Activated T-helper 17 cell treated with anti-CD3 and anti-CD28 coated beads, Interleukin-2, amount 50 U/mL, for 72 hours (primary cell): ENCODE data around the gene SHMT1. TPM values are rescaled to one million over a fixed set of nuclear protein-coding genes. Genes with fewer than 3 reads are reported as not detected.
A peak's percentile ranks its signal among the peaks of the same experiment; 100 is the strongest.

Experiments
- ATAC-seq: fragments of 150-1000 bp; cut with Tn5 transposase; replicated peaks from 2 replicates; pipeline ENCODE4 v1.10.0; 2021; ENCODE audit warnings: mild to moderate bottlenecking, moderate library complexity
- H3K27ac Mint-ChIP-seq: one replicate; pipeline ENCODE4 v1.8.0; 2022; ENCODE audit warnings: mixed read lengths
- H3K27me3 Mint-ChIP-seq: one replicate; pipeline ENCODE4 v1.8.0; 2022; ENCODE audit warnings: mixed read lengths
- H3K36me3 Mint-ChIP-seq: one replicate; pipeline ENCODE4 v1.8.0; 2022; ENCODE audit warnings: low read depth, mild to moderate bottlenecking, mixed read lengths
- H3K4me1 Mint-ChIP-seq: one replicate; pipeline ENCODE4 v1.8.0; 2022; ENCODE audit warnings: mixed read lengths
- H3K4me3 Mint-ChIP-seq: one replicate; pipeline ENCODE4 v1.8.0; 2022; ENCODE audit warnings: mild to moderate bottlenecking, mixed read lengths
- H3K9me3 Mint-ChIP-seq: one replicate; pipeline ENCODE4 v1.8.0; 2022; ENCODE audit warnings: mixed read lengths
- total RNA-seq, 2 donors: library from RNA; stranded (reverse); gene quantifications; one replicate each; pipeline ENCODE4 v1.2.3, GENCODE V29; 2022

The SHMT1 gene
- total RNA-seq, 2 donors from 2014 or later: 47.0 to 85.6 TPM

DNA sequence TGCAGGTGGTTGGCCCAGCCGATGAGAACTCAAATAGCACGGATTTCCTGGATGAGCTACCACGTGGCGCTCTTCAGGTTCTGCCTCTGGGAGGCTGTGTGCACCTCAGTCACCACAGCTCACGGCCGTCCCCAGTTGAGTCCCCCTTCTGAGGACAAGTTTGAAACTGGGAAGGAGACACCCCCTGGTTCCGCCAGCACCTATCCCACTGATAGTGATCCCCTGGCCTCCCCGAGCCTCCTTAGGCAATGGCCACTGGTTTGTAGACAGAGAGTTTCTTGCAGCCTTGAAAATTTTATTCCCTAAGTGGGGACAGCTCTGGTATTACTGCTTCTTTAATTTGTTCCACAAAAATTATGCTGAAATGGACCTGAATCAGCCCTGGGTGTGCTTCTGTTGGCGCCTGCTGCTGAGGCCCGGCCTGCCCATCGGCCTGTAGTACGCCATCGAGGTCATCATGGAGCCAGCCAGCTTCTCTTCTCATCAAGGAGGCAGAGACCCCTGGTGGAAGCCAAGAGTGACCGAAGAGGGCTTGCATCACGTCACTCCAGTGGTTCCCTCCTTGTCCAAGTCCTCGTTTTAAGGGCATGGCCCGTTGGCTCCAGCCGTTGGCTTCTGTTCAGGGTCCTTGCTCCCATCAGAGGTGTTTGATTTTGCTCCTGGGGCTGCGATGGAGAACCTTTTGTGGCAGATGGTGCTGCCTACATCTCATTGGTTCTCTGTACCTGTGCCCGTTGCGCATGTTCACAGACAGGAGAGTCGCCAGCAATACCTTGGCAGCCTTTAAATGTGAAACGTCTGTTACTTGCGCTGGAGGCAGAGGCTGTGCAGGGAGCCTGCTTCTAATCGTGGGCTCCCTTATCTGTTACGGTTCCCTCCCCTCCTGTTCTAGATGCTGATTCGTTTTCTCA is 39.0 kb downstream of the SHMT1 start:
- no peaks in the 10 kb centered on the region for H3K27me3 Mint-ChIP-seq
- ATAC-seq: no peak
- H3K4me1 Mint-ChIP-seq: peaks cover 16% of the 10 kb centered on the region
- H3K4me3 Mint-ChIP-seq: no peak overlapping the region
- peaks cover 80% of the 10 kb centered on the region for H3K36me3 Mint-ChIP-seq
- no peaks in the 10 kb centered on the region for H3K9me3 Mint-ChIP-seq
- peak overlapping the region; percentile 21 for H3K27ac Mint-ChIP-seq

- ATAC-seq: no peak
- Mint-ChIP-seq H3K4me3 (no peak overlapping the region), H3K36me3 (peaks cover 80% of the 10 kb centered on the region), H3K4me1 (peaks cover 16% of the 10 kb centered on the region), H3K27ac (no peak overlapping the region), H3K9me3 (no peaks in the 10 kb centered on the region), H3K27me3 (no peaks in the 10 kb centered on the region)
Observed at GRCh38 chr17:18323507-18324139, 39.7 kb downstream of the SHMT1 start.

DNA sequence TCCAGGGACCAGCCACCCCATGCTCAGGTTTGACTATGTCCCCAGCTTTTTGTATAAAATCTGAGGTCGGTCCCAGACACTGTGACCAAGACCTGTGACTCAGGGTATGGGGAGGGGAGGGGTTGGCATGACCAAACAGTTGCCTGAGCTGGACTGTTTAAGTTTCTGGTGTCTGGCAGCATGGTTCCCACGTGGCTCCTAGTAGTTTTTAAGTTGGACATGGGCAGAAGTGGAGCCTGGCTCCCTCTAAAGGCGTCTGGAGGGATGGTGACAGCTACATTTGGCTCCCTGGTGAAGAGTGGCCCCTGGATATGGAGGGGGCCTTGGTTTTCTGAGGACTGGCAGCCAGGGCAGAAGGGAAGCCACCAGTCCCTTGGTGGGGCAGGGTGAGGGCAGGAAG is 40.3 kb downstream of the SHMT1 start:
- Mint-ChIP-seq H3K4me3 (no peak overlapping the region), H3K27me3 (no peaks in the 10 kb centered on the region), H3K36me3 (peaks cover 79% of the 10 kb centered on the region), H3K4me1 (peaks cover 16% of the 10 kb centered on the region), H3K27ac (peak overlapping the region; percentile 33), H3K9me3 (no peaks in the 10 kb centered on the region)
- ATAC-seq: no peak

- Mint-ChIP-seq H3K4me3 (no peak overlapping the region), H3K27me3 (no peaks in the 10 kb centered on the region), H3K4me1 (peaks cover 16% of the 10 kb centered on the region), H3K36me3 (peaks cover 77% of the 10 kb centered on the region), H3K27ac (peak overlapping the region; percentile 33), H3K9me3 (no peaks in the 10 kb centered on the region)
- no peak for ATAC-seq
Observed at GRCh38 chr17:18322522-18322921, 40.8 kb downstream of the SHMT1 start.

DNA sequence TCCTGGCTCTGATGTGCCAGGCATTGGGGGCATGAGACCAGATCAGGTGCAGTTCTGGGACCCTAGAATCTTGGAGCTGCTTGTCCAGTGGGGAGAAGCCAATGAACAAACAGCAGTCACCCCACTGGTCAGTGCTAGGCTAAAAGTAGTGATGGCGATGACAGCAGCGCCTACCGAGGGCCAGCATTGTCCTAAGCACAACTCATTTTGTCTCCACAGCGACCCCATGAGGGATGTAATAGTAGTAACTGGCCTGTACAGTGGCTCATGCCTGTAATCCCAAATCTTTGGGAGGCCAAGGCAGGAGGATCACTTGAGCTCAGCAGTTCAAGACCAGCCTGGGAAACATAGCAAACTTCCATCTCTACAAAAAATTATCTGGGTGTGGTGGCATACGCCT is 42.0 kb downstream of the SHMT1 start:
- Mint-ChIP-seq H3K27ac (peak overlapping the region; percentile 48), H3K4me1 (peaks cover 22% of the 10 kb centered on the region), H3K36me3 (peaks cover 75% of the 10 kb centered on the region), H3K9me3 (no peaks in the 10 kb centered on the region), H3K4me3 (peak overlapping the region; percentile 17), H3K27me3 (no peaks in the 10 kb centered on the region)
- ATAC-seq: no peak

DNA sequence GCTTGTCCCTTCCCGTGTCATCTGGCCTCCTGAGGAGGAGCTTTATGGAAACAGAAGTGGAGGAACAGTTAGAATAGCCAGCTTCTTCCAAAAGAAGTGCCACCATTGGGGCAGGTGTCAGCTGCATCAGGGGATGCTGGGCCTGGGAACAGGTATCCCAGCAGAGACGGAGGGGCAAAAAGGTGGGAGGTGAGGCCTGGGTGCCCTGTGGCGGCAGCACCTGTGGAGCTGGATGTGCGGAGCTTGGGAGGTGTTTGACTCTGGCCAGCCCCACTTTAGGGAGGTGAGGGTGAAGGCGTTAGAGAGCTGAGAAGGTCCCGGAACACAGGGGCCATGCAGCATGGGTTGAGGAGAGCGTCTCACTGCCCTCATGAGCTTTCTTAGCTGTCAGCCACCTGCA is 43.0 kb downstream of the SHMT1 start:
- Mint-ChIP-seq H3K9me3 (no peaks in the 10 kb centered on the region), H3K4me3 (peak overlapping the region; percentile 83), H3K27me3 (no peaks in the 10 kb centered on the region), H3K4me1 (peaks cover 20% of the 10 kb centered on the region), H3K36me3 (peaks cover 67% of the 10 kb centered on the region), H3K27ac (no peak overlapping the region)
- ATAC-seq: no peak

- Mint-ChIP-seq H3K27ac (no peak overlapping the region), H3K9me3 (no peaks in the 10 kb centered on the region), H3K27me3 (no peaks in the 10 kb centered on the region), H3K4me1 (peaks cover 20% of the 10 kb centered on the region), H3K36me3 (peaks cover 67% of the 10 kb centered on the region), H3K4me3 (peak overlapping the region; percentile 83)
- no peak for ATAC-seq
Observed at GRCh38 chr17:18319604-18320256, 43.6 kb downstream of the SHMT1 start.

DNA sequence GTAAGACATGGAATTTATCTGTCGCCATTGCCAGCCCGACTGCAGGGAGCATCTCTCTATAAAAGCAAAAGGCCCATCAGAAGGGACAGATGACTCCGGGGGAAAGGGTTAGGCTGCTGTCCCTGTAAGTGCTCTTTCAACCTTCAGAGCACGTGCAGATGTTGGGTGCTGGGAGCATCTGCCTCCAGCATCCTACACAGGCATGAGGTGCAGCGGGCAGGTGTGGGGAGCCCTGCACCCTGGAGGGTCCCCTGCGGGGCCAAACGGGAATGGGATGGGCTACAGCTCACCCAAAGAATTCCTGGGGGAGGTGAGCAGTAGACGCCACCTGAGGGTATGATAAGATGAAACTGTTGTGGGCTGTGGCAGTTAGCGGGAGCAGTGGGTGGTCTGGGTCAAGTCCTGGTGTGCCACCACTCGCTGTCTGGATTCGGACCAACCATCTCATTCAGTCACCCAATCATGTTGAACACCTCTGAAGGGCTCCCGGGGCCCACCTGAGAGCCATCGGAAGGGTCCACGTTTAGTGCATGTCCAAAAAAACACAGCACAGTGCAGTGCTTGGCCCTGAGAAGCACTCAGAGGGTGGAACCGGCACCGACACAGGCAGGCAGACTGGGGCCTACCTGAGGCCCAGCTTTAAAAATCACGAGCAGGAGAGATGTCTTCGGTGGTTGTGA is 44.4 kb downstream of the SHMT1 start:
- H3K27ac Mint-ChIP-seq: peak overlapping the region; percentile 30
- peaks cover 66% of the 10 kb centered on the region for H3K36me3 Mint-ChIP-seq
- ATAC-seq: no peak
- H3K4me3 Mint-ChIP-seq: peak overlapping the region; percentile 83
- no peaks in the 10 kb centered on the region for H3K9me3 Mint-ChIP-seq
- no peaks in the 10 kb centered on the region for H3K27me3 Mint-ChIP-seq
- peaks cover 20% of the 10 kb centered on the region for H3K4me1 Mint-ChIP-seq

- Mint-ChIP-seq H3K4me1 (peaks cover 23% of the 10 kb centered on the region), H3K27me3 (no peaks in the 10 kb centered on the region), H3K9me3 (no peaks in the 10 kb centered on the region), H3K4me3 (peak overlapping the region; percentile 83), H3K36me3 (peaks cover 66% of the 10 kb centered on the region), H3K27ac (peak overlapping the region; percentile 63)
- no peak for ATAC-seq
Observed at GRCh38 chr17:18318117-18318516, 45.2 kb downstream of the SHMT1 start.

DNA sequence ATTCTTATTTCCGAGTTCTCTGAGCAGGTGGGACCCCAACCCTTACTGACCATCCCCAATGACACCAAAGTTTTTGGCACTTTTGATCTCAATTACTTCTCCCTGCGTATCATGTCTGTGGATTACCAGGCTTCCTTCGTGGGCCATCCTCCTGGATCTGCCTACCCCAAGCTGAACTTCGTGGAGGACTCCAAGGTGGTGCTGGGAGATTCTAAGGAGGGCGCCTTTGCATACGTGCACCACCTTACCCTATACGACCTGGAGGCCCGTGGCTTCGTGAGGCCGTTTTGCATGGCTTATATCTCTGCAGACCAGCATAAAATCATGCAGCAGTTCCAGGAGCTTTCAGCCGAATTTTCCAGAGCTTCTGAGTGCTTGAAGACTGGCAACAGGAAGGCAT is 47.4 kb downstream of the SHMT1 start:
- peaks cover 79% of the 10 kb centered on the region for H3K36me3 Mint-ChIP-seq
- peak overlapping the region; percentile 83 for H3K4me3 Mint-ChIP-seq
- H3K9me3 Mint-ChIP-seq: no peaks in the 10 kb centered on the region
- peak overlapping the region; percentile 94 for H3K27ac Mint-ChIP-seq
- H3K27me3 Mint-ChIP-seq: no peaks in the 10 kb centered on the region
- ATAC-seq: no peak
- H3K4me1 Mint-ChIP-seq: peaks cover 35% of the 10 kb centered on the region

DNA sequence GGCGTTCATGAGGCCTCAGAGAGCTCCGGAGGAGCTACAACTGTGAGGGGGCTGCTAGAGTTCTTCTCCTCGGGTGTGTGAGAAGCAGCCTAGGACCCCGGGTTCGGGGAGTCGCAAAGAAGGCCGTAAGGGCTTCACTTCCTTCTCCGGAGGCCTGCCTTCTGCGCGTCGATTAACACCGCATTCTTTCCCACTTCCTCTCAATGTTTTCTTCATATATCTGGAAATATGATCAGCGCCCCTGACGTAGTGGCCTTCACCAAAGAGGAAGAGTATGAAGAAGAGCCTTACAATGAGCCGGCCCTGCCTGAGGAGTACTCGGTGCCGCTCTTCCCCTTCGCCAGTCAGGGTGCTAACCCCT is 47.8 kb downstream of the SHMT1 start:
- Mint-ChIP-seq H3K9me3 (no peaks in the 10 kb centered on the region), H3K4me1 (peaks cover 32% of the 10 kb centered on the region), H3K4me3 (peak overlapping the region; percentile 83), H3K36me3 (peaks cover 83% of the 10 kb centered on the region), H3K27ac (peak overlapping the region; percentile 94), H3K27me3 (no peaks in the 10 kb centered on the region)
- no peak for ATAC-seq

DNA sequence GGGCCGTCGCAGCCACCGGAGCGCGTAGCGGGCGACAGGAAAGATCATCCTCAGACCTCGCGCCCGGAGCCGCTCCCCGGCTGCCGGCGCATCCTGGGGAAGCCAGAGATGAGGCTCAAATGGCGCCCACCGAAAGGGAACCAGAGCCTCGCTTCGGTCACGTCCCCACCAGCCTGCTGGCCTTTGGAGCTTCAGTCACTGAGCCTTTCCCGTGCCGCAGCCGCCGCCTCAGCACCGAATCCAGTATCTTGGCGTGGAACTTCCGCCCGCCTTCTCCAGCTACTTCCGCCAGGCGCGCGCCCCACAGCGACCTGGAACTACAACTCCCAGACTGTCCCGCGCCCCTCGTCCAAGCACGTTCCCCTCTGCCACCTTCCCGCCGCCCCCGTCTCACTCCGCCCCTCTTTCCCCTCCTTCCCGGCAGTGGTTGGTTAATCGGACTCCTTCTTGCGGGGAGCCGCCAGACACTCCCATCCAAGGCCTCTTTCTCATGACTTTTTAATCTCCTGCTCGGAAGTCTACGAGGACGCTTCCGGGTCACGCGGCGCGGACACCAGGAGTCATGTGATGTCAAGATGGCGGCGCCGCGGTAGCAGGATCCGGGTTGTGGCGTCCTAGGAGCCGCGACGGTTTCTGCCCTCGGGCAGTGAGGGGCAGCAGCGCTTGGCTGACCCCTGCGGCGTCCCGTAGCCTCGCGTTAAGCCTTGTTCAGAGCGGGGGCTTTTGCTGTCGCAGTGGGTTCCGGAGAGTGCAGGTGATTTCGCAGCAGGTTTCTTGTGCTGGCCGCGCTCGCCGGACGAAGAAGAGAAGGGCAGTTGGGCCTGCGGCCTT is 48.4 kb downstream of the SHMT1 start, which contains the start of the genes SMCR8 and TOP3A:
TSS of gene SMCR8 (plus strand) at position 563 of the 831 bp plus-strand sequence. CDS start 497 bp downstream, outside the sequence.
TSS of gene TOP3A (minus strand) at position 264 of the 831 bp plus-strand sequence. CDS start at position 48, 216 bp downstream.
- Mint-ChIP-seq H3K9me3 (no peaks in the 10 kb centered on the region), H3K4me1 (peaks cover 27% of the 10 kb centered on the region), H3K4me3 (peak within 1 kb of the TSS; percentile 83), H3K27ac (peak within 1 kb of the TSS; percentile 94), H3K27me3 (no peaks in the 10 kb centered on the region), H3K36me3 (peaks cover 85% of the 10 kb centered on the region)
- peak; percentile 95 for ATAC-seq

GRCh38 chr17:18314059-18314730 is 49.2 kb downstream of the SHMT1 start:
- Mint-ChIP-seq H3K9me3 (no peaks in the 10 kb centered on the region), H3K36me3 (peaks cover 85% of the 10 kb centered on the region), H3K4me3 (peak overlapping the region; percentile 83), H3K4me1 (peaks cover 27% of the 10 kb centered on the region), H3K27ac (peak overlapping the region; percentile 94), H3K27me3 (no peaks in the 10 kb centered on the region)
- no peak for ATAC-seq
